T-helper 9 cell (primary cell): ENCODE results near the gene HLA-C.
"Not testable (repeated sequence)": the region's sequence is repeated elsewhere in the genome, so short reads cannot be mapped to it uniquely, and the experiment has no call there.

Experiments
- DNase-seq: peaks from one replicate; pipeline ENCODE4 v3.0.0-alpha.2; 2020
- total RNA-seq, 2 donors: gene quantifications; one replicate each; lab custom pipeline; 2026; lab: John Stamatoyannopoulos, UW

The HLA-C gene
- 1,404 to 2,010 reads per million in 2 donors for total RNA-seq

DNA sequence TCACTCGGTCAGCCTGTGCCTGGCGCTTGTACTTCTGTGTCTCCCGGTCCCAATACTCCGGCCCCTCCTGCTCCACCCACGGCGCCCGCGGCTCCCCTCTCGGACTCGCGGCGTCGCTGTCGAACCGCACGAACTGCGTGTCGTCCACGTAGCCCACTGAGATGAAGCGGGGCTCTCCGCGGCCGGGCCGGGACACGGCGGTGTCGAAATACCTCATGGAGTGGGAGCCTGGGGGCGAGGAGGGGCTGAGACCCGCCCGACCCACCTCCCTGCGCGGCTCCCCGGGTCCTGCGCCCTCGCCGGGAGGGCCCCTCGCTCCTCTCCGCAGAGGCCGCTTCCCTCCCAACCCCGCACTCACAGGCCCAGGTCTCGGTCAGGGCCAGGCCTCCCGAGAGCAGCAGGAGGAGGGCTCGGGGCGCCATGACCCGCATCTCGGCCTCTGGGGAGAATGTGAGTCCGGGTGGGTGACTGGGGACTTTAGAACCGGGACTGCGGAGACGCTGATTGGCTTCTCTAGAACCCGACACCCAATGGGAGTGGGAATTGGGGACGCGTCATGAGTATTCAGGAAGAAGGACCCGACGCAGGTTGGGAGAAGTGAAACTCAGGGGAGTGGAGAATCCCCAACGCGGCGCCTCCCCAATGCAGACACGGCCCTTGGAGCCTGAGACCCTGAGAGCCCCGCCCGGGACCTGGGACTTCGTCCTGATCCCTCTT lies at the start of gene HLA-C:
HLA-C (minus strand) TSS at position 452 of the 717 bp plus-strand sequence; CDS start at position 431, 21 bp downstream.
- peak; percentile 84 for DNase-seq

DNA sequence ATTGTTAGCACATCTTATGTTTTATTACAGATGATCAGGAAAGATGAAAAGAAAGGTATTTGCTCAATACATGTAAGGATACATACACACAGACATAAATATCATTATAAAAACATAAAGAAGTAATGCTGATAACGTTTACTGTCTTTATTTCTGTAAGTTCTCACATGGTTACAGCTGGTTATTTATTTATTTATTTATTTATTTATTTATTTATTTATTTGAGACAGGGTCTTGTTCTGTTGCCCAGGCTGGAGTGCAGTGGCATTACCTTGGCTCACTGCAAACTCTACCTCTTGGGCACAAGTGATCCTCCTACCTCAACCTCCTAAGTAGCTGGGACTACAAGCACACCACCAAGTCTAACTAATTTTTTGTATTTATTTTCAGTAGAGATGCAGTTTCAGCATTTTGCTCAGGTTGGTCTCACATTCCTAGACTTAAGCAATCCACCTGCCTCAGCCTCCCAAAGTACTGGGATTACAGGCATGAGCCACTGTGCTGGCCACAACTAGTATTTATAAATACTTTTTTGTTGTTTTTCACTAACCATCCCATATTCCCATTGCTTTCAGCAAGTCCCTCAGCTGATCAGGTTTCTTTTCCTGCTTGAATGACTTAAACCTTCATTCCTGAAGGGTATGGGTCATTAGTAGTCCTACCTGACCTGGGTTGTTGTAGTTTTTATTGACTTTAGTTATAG lies 49.3 kb upstream of the HLA-C start:
- no peak for DNase-seq

DNA sequence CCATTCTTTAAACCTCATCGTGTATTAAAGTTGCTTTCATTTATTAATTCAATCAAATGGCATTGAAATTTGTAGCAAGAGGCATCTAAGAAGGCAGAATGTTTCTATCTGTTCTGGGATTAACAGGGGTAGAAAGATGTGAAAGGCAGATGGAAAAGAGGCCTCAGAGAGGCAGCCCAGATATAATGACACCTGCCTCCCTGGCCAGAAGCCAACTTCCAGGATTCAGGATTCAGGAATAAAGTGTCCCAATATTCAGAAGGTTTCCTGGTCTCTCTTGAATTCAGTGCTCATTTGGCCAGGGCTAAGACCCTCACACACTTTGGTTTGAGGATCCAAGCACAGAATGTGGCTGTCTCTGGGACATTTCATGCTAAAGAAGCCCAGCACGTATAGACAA lies 45.1 kb upstream of the HLA-C start:
- DNase-seq: no peak

DNA sequence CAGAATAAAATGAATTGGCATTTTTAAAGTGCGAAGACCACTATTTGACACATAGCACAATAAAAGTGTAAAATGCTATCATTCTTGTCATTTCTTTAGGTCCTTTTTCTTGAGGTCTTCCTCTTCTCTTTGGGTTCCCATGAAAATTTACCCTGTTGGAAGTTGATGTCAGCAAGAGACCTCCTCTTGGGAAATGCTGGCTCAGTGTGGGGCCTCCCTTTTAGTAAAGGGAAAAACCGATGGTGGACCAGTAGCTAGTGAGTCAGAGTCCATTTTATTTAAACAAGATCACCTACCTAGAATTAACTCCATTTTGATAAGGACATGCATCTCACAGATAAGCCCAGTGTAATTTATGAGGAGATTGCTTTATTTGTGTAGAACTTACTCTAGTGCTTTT lies 37.7 kb upstream of the HLA-C start:
- DNase-seq: no peak

DNA sequence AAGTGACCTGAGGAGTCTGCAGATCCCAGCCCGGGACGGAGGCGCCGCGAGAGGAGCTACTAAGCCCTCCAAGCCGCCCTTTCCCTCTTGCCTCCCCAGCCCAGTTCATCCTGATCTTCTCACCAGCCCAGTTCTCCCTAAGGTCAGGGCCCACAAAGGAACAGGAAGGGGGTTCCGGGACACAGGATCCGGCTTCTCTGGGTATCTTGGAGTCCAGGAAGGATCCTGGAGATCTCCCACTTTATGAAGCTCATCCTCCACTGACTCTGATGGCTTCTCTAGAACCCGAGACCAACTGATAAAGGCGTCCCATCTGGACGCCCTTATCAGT lies 36.9 kb upstream of the HLA-C start:
- no peak for DNase-seq

DNA sequence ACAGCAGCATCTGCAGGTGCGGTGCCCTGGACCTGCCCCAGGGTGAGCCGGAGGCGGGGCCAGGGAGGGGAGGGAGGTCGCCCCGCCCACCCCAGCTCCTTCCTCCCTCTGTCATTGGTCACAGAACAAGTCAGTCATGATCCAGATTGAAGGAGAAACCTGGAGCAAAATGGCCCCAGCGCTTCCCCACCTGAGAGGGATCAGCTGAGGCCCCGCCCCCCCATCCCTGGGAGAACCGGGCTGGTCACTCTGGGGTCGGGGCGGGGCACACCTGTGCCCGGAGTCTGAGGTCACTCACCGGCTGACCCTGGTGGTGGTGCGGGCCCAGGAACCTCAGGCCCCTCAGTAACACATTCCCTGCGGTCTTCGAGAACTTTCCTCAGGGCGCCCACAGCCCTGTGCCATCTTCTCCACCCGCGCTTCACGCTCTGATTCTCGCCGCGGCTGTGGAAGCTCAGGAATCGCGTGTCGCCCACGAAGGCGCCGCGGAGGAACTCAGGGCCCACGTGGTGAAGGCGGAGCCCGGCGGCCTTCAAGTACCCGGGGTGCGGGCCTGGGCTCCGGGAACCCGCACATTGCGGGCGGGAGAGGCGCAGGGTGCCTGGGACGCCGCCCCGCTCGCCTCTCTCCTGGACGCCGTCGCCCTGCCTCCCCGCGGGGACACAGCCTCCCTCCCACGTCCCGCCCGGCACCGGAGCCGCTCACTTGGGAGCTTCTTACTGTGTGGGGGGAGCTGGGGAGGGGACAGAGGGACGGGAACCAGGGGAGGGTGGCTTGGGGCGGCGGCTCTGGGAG lies 36.4 kb upstream of the HLA-C start:
- DNase-seq: peak; percentile 59

DNA sequence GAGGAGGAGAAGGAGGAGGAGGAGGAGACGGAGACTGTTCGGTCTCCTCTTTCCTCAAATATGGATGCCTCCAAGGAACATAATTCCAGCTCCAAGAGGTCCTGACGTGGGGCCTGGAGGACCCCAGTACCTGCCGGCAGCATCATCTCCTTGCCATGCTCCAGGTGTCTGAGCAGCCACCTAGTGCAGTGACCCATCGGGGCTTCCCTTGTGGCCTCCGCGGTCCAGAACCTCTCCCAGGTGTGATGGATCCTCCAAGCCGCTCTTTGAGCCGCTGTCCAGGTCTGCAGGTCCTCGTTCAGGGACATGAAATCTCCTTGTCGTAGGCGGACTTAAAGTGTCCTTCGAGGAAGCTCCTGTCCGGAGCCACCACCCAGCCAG lies 35.8 kb upstream of the HLA-C start:
- no peak for DNase-seq

DNA sequence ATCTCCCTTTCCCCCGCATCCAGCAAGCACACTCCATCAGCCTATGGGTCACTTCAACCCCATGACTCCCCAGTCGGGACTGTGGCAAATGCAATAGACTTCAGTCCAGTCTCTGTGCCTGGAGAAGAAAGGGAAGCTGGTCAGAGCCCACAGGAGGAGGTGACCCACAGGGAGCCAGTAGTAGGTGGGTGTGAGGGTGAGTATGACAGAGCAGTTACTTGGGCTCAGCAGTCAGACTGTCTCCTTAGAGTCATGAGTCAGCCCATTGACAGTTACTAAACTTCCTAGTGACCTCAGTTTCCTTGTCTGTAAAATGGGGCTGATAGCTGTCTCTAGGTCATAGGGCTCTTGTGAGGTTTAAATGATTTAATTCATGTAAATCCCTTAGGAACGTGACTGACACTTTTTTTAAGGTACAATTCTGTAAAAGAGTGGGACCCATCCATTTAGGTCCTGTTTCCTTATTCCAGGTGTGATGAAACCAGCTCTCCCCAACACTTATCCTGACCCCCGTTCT lies 33.9 kb upstream of the HLA-C start:
- DNase-seq: no peak

DNA sequence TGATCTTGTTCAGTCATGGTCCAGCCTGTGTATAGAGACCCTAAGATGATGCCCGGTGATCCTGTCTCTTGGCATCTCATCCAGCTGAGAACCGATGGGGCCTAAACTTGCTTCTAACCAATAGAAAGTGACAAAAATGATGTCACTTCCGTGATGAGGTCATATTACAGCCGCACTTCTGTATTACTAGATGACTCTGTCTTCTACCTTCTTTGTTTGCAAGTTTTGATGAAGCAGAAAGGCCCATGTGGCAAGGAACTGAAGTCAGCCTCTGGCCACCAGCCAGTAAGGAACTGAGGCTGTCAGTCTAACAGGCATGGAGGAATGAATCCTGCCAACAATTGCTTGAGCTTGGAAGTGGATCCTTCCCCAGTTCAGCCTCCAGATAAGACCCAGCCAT lies 32.8 kb upstream of the HLA-C start:
- no peak for DNase-seq

DNA sequence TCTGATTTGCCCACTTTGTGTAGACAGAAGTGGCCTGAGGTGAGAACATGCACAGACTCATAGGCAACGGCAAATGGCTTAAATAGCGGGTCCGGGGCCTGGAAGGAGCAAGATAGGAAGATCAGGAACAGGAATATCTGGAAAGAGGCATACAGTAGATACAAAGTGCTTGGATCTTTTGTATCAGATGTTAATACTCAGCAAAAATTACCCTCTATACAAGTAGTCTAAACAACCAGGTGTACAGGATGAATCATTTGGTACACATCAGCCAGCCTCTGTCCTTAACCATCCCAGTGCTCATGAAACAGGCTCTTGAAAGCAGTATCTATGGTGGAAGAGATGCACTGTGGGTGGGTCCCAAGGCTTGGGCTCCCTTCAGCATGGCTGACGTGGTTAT lies 28.9 kb upstream of the HLA-C start:
- DNase-seq: no peak

DNA sequence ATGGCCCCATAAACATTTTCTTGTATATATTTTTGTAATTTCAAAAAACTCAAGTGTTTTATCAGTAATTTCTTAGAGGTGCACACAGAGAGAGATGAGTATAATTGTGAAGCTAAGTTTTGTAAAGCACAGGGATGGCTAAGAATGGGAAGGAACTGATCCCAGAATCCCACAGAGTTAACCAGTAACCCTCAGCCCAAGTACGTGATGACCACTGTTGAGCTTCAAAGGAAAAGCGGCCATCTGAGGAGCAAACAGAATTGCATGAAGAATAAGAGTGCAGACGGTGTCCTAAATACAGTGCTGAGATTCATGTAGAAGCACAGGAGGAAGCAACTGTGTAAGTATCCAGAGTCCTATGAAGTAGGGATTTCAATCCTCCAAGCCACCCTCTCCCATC lies 28.1 kb upstream of the HLA-C start:
- no peak for DNase-seq

DNA sequence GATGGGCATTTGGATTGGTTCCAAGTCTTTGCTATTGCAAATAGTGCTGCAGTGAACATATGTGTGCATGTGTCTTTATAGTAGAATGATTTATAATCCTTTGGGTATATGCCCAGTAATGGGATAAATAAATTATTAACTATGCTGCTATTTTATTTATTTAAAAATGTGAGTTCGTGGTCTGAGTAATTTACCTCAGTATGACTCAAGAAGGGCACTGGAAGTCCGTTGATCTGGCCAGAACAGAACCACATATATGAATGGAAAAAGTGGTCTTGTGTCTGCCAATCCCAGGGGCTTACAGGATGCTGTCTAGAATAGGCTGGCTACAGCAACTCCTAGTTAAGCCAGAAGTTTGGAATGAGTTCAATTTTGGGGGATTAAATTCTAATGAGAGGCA lies 27.6 kb upstream of the HLA-C start:
- DNase-seq: no peak

DNA sequence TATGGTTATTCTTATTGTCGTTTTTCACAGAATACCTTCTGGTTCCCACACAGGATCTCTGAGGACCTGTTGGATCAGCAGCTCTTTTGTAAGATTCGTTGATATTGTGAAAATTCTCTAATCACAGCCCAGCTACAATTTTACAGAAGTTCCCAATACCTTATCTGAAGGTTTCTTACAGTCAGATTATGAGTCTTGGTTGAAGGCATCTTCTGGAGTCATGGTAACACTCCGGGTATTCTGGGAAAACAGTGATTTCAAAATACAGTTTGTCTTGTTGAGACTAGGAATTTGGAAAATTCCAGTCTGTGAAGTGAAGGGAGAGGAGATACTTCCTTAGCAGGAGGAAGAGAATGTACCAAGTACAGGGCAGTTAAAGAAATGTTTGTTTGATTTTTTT lies 22.2 kb upstream of the HLA-C start:
- DNase-seq: no peak

DNA sequence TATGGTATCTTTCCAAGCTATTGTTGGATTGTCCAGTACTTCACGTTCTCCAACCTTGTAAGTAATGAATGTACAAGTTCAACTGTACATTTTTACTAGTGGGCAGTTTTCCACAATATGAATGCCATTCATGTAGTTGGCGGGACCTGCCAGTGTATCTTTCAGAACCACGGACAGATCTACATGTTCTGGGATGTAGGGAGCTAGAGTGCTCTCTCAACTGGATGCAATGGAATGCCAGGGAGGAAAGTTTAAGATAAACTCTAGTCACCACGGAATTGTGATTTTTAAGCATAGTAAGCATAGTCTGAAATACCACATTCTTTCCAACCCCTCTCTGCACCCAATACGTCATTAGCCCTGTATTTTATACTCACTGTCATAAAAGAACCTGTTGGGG lies 21.5 kb upstream of the HLA-C start:
- DNase-seq: no peak

DNA sequence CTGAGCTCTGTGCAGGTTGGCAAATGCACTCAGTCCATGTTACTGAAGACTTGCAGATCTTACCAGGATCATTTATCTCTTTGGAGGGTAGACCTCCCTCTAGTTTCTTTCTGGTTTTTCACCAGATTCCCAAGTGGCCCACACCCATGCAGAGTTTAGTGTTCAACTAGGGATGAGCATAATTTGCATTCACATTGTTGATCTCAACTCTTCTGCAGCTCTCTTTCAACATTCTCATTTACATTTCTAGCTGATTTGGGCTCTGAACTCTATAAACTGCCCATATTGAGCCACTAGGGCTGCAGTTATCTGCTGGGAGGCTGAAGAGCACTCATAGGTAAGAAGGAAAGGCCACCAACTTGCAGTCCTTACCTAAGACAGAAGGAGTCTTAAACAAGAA lies 17.9 kb upstream of the HLA-C start:
- no peak for DNase-seq

DNA sequence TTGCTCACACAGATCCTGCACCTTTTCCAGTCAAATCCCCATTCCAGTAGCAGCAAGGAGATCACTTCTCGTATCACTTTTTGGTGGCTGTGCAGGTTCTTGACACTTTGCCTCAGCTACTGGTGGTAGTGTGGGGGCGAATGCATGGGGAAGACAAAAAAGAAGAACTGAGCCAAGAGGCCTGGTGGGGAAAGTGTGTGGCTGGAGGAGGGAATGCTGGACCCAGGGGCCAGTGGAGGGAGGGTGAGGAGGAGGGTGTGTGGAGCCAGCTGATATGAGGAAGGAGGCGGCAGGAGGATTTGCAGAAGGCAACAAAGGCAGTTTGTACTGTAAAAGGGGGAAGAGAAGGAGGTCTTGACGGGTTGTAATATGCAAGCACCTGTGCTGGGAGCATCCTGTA lies 15.7 kb upstream of the HLA-C start:
- DNase-seq: no peak

DNA sequence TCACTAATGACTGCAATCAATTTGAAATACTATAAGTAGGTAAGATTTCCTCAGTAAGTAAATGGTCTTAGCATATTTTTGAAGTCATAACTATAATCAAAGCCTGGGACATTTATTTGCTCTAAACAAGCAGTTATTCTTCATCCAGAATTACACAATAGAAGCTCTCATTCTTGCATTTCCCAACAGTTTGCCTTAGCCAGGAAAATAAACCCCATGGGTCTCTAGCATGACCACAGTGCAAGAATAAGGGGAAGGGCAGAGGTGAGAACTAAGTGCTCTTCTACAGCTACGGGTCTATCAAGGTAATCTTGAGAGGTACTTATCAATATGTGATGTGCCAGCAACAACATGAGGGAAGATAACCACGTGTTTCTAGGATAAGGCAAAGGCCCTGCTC lies 14.1 kb upstream of the HLA-C start:
- DNase-seq: no peak

DNA sequence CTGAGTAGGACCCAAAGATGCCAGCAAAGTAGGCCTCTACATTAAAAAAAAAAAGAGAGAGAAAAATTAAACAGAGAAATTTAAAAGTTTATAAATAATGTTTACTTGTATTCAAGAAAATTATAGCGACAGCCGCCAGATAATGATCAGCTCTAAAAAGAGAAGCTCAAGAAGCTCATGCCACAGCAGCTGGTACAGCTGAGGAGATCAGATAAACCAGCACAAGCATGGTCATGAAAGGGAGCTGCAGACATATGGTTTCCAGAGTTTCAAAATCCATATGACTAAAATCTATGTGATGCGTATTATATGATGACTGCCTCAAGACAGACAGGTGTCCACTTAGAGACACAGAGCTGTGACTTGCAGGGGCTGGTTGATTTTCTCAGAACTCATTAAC lies 13.6 kb upstream of the HLA-C start:
- no peak for DNase-seq

DNA sequence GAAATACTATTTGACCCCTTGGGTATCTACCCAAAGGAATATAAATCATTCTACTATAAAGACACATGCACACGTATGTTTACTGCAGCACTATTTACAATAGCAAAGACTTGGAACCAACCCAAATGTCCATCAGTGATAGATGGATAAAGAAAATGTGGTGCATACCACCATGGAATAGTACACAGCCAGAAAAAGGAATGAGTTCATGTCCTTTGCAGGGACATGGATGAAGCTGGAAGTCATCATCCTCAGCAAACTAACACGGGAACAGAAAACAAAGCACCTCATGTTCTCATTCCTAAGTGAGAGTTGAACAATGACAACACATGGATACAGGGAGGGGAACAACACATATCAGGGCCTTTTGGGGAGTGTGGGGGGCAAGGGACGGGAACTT lies 7.8 kb upstream of the HLA-C start:
- DNase-seq: not testable (repeated sequence)

DNA sequence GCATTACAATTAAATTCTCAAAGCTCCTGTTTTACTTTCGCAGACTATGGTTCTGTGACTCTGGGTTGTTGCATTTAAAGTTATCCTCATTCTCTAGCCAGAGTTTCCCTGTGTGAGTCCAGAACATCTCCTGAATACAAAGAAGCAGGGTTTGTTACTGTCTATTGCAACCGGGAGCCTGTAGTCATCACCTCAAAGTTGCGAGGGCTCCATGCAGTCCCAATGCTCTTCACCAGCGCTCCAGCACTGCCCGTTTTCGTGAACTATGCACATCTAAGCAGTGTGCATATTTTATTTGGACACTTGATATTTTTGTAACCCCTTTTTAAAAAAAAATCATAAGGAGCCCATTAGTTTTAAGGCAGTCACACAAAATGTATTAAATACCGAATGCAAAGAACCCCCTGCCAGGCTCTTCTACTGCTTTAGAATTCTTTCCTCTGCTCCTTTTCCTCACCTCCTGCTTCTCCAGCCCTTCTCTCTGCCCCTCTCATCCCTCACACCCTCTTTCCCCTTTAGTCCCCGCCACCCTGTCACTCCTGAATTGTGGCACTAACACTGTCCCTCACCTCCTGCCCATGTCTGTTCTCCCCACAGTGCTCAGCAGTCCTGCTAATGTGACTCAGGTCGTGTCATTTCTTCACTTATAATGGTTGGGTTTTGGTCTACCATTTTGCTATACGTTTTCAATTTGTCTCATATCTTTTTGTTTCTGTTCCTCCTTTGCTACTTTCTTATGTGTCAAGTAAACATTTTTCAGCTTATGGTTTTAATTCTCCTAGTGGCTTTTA lies 1.1 kb upstream of the HLA-C start:
- no peak for DNase-seq

DNA sequence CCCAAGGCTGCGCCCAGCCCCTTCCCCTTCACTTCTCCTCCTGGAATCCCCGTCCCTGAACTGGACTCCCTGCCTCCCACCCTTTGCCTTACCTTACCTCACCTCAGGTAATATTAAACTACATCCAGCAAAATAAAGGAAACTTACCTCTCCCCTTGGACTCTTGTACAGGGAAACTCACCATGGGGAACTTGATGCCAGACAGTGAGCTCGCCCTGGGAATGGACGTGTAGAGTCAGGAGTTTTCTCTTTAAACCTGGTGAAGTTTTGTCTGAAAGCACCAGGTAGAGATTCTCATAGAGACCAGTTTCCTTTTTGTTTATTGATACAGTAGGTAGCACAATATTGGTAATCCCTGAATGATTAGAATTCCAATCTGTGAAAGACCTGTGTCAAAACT lies 544 bp upstream of the HLA-C start:
- DNase-seq: no peak

DNA sequence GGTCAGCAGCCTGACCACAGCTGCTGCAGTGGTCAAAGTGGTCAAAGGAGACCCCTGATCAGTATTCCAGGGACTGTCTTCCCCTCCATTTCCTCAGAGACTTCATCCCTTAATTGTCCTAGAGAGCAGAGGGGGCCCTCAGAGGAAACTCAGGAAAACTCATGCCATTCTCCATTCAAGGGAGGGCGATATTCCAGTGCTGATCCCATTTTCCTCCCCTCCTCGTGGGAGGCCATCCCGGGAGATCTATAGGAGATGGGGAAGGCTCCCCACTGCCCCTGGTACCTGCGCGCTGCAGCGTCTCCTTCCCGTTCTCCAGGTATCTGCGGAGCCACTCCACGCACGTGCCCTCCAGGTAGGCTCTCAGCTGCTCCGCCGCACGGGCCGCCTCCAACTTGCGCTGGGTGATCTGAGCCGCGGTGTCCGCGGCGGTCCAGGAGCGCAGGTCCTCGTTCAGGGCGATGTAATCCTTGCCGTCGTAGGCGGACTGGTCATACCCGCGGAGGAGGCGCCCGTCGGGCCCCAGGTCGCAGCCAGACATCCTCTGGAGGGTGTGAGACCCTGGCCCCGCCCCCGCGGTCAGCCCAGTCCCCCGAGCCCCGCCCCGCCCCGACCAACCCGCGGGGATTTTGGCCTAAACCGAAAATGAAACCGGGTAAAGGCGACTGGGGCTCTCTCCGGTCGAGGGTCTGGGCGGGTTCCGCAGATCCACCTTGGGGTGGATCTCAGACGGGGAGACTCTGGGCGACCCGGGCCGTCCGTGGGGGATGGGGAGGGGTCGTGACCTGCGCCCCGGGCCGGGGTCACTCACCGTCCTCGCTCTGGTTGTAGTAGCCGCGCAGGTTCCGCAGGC lies 878 bp downstream of the HLA-C start:
- peak; percentile 57 for DNase-seq
